Kidney glomerular epithelial cell (primary cell): ENCODE results near the gene CDH4.

ENCODE experiments used
- DNase-seq: peaks from one replicate; lab custom pipeline; 2025; lab: John Stamatoyannopoulos, UW

Gene CDH4

DNA sequence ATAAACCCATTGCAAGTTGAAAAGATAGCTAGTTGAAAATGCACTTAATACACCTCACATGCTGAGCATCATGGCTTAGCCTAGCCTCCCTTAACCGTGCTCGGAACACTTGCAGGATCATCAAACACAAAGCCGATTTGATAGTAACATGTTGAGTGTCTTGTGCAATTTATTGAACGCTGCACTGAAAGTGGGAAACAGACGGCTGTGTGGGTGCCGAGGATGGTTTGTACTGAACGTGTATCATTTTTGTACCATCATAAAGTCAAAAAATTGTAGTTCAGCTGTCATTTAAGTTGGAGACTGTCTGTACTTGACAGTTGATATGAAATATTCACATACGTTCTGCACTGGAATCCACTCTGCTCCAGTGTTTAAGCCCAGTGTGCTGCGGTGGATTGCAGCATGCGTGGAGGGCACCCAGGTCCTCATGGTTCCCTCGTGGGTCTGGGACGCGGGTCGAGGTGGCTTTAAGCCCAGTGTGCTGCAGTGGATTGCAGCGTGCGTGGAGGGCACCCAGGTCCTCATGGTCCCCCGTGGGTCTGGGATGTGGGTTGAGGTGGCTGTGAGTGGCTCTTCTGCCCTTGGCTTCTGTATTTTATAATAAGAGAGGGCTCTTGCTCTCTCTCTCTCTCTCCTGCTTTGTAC lies 77.0 kb downstream of the CDH4 start:
- DNase-seq = no peak

DNA sequence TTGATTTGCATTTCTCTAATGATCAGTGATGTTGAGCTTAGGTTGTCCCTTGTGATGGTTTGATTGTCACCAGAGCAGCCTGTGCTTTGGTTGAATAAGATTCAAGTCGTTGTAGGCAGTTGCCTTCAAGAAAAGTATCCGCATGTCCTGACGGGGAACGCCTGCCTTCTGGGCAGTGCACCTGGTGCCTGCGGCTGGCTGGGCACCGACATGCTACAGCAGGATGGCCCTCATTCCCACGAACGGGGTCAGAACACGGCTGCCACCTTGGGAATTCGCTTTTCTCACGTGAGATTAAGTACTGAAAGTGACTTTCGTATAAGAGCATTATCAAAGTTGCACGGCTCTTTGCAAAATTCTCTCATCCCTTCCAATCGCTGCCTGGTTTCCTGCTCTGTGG lies 78.4 kb downstream of the CDH4 start:
- no peak for DNase-seq

DNA sequence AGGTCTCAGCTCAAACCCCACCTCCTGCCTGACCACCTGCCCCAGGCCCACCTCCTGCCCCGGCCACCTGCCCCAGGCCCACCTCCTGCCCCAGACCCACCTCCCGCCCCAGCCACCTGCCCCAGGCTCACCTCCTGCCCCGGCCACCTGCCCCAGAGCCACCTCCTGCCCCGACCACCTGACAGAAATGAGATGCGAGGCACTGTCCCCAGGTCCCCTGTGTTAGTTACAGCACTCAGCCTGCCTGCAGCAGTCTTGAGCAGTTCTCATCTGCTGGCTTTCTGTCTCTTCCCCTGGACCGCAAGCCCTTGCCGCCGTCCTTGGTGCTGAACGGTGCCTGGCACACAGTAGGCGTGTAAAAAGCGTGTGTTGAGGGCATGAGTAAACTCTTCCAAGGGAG lies 79.5 kb downstream of the CDH4 start:
- DNase-seq = no peak

DNA sequence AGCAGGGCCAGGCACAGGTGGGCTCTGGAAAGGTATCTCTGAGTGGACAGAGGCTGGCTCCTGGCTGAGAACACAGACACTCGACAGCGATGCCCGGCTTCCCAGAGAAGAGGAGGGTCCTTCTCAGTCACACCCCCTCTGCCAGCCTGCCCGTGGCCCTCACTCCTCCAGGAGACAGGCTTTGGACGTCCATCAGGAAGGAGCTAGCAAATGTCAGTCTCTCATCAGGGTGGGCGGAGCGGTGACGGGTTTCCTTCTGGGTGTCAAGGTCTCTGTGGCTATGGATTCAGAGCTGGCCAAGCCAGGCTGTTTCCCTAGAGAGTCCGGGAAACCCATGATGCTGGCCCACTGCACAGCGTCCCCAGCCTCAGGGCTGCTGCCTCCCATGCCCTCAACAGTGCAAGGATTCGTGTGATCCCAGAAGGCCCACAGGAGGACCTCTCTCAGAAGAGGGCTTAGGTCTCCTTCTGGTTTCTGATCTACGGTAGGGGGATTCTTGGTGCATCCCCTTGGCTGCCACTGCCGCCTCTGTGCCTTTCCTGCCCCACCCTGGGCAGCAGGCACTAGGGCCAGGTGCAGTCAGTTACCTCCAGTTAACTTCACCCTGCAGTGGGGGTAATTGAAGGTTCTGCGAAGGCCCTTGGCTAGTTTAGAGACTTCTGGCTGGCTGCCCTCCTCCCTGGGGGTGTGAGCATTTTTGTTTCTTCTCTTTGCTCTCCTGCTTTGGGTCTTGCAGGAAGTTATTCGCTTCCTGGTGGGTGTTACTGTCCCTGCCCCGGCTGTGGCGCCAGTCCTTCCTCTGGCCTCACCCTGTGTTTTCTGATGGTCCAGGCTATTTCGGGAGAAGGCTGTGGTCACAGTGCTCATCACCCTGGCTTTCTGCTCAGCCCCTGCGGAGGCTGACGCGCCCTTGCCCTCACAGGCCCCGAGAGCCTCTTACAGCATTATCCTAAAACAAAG lies 80.2 kb downstream of the CDH4 start:
- no peak for DNase-seq

DNA sequence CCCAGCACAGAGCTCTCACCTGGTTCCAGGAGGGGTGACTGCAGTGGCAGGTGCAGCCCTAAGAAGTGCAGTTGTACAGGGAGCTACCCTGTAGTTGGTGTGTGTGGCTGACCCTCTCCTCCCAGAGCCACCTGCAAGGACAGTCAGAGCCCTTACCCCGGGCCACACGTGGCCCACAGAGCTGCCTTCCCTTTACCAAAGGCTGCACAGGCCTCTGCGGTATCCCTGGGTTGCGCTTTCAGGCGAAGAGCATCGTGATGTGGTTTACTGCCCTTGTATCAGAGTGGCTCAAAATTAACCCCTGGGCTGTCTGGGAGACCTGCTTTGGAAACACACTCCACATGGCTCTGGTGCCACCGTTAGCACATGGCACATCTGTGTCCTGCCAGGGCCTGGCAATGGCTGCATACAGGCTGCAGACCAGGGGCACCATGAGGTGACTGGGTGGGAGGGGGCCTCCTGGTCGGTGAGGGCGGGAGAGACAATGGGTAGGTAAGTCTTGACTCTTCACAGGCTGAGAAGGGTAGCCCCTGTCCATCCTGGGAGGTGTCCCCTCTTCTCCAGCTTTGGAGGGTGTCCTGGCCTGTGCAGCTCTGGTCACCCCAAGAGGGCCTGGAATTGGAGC lies 81.5 kb downstream of the CDH4 start:
- no peak for DNase-seq

DNA sequence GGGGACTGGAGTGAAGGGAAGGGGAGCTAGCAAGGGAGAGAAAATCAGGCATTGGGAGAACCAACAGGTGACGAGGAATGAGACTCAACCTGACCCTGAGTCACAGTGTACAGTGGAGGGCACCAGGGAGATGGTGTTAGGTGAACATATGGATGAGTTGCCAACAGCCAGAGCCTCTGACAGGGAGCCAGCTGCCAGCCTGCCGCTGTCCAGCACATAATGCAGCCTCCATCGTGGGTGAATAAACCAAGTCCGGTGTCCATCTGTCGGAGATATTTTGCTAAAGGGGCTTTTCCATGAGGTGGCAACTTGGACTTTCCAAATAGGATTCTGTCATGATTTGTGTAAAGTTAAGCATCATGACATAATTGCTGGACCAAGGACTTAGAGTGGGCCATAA lies 88.1 kb downstream of the CDH4 start:
- DNase-seq = no peak

DNA sequence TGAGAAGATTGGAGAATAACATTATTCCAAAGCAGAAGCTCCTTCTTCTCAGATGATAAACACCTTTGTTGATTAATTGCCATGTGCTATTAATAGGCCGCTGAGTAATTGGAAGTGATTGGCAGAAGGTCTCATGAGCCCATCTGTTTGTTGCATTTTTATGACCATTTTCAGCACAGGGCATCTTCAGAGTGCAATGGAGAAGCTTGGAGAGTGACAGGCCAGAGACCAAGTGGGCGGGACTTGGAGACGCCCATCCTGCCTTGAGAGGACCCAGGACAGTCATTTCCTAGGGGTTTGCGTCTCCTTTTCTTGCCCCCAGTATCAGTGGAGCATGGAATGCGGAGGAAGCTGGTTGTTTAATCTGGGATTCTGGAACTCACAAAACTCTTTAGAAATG lies 89.5 kb downstream of the CDH4 start:
- no peak for DNase-seq

DNA sequence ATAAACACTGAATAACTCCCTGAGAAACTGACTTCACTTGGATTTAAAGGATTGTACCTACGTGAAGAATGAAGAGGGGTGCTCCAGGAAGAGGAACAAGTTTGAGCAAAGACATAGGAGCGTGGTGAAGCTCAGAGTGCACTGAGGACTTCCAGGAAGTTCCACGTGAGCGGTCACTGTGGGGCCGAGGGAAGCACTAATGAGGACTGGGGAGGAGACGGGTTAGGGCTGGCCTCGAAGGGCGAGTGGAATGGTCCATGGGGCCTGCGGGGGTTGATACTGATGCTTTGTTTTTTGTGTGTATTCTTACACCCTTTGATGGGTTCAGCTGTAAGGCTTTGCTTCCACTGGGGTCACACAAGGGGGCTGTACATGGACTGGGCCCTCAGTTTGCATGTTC lies 91.9 kb downstream of the CDH4 start:
- no peak for DNase-seq

DNA sequence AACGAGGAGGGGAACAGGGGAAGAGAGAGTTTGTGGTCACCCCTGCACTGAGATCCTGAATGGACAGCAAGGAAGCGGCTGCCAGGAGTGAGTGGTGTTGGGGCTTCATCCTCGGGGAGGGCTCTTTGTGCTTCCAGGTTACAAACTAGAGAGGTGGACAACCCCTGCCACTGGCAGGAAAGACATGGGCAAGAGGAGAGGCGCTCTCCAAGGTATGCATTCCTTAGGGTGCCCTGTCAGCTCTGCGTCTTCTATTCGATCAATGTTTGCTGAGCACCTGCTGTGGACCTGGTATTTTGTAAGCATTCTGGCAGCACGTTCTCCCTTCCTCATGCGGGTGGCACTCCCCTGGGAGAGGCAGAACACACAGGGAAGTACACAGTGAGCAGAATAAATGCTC lies 93.6 kb downstream of the CDH4 start:
- DNase-seq = no peak

DNA sequence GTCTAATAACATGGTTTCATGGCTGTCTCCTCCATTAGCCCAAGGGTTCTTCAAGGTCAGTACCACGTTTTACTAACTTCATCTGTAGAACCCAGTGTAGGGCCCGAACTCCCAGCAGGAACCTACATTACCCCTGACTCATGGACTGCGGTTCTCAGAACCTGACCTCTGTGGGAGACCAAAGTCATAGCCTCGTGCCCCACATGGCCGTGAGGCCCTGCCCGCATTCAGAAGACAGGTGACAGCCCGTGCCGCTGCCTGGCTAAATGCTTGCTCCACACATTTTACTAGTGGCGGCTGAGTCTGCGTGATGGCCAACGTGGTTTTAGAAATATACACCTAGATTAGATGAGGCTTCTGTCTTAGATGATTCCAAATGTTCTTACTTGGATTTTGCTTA lies 94.9 kb downstream of the CDH4 start:
- no peak for DNase-seq

DNA sequence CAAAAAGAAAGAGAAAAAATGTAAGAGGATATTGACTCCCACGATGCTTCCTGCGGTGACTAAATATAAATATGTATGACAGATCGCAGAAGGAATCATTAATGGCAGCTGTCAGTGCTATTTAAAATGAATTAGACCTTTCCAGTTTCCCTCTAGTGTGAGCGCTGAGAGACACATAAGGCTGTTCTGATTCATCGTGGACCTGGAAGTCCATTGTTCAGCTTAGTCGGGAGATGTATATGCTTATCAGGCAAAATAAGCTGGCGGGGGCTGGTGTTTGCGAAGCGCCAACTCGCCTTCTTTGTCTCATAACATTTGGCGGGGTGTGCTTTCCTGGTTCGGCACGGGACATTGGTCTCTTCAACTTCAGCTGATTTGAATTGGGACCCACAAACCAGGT lies 95.4 kb downstream of the CDH4 start:
- DNase-seq = no peak

DNA sequence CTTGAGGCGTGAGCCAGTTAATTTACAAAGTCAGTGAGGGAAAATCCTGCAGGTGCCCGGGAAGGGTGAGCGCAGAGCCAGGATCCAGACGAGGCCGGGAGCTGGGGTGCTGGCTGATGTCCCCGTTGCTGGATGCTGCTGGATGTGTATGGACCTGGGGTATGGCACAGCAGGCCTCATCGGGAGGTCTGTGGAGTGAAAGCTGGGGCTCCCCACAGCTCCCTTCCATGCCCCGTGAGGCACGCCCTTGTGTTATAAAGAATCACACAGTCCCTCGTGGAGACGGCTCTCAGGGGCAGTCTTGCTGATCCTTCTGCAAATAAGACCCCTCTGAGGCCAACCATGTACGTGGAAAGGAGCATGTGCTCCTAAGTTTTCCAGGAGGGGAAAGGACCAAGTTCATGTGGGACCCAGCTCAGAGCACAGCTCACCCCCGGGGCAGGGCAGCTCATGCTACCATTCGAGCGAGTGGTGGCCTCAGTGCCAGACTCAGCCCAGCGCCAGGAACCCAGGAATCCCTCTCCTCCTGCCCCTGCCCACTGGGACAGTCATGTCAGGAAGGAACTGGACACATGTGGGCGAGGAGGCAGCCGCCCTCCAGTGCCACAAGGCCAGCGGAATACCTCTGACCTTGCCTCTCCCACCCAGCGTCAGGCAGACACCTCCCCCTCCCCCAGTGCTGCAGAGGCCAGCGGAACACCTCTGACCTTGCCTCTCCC lies 97.5 kb downstream of the CDH4 start:
- DNase-seq = no peak

DNA sequence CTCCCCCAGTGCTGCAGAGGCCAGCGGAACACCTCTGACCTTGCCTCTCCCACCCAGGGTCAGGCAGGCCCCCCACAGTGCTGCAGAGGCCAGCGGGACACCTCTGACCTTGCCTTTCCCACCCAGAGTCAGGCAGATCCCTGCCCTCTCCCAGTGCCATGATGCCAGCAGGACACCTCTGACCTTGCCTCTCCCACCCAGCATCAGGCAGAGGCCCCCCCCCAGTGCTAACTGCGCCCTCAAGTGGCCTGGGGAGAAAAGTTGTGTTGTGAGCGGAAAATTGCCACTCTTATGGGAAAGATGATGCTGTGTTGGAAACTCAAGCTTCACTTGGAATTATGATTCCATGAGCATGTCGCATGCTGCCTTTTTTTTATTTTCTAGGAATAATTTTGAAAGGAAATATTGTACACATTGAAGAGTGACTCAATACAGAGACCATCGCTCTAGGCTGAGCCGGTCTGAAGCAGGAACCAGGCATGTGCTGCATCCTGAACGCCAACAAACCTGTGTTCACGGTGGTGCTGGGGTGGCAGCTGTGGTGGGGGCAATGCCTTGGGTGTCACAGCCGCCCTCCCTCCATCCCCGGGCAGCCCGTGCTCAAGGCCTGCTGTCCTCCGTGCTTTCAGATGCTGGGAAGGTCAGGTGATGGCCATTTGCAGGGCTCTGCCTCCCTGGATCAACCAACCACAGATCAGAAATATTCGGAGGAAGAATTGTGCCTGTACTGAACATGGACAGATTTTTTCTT lies 98.6 kb downstream of the CDH4 start:
- DNase-seq = no peak

DNA sequence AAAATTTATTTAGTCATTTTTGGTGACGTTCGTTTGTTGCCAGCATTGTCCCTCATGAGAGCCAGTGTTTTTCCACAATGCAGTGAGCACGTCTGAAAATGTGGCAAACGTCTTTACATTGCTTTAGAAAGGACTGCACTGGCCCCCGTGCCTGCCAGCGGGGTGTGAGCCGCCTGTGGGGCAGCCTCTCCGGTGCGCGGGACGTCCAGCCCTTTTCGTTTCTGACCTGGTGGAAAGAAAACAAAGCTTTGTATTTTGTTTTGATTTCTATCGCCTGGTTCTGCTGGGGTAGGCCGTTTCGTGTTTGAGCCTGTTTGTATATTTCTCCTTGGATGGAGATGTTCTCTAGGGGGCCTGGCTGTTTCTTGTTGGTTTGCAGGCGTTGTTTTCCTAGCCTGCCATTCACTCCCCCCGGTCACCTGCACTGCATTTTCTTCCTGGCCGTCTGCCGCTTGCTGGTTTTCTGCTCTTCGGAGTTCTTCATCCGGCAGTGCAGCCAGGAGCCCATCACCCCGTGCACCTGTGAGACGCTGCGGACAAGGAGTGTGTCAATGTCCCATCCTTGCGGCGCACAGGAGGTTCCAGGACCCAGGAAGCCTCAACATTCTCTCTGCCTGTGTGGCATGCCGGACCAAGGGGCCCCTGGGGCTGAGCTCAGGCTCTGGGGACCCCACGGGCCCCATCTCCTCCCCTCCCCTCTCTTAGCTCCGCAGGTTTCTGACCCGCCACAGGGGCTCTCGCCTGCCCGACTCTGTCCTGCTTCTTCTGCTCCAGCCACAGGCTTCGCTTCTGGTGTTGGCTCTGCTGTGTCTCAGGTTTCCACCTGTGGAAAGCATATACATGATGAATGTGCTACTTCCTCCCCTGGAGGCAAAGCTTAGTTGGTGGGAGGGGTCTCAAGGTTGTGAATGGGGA lies 100.5 kb downstream of the CDH4 start:
- DNase-seq = no peak

DNA sequence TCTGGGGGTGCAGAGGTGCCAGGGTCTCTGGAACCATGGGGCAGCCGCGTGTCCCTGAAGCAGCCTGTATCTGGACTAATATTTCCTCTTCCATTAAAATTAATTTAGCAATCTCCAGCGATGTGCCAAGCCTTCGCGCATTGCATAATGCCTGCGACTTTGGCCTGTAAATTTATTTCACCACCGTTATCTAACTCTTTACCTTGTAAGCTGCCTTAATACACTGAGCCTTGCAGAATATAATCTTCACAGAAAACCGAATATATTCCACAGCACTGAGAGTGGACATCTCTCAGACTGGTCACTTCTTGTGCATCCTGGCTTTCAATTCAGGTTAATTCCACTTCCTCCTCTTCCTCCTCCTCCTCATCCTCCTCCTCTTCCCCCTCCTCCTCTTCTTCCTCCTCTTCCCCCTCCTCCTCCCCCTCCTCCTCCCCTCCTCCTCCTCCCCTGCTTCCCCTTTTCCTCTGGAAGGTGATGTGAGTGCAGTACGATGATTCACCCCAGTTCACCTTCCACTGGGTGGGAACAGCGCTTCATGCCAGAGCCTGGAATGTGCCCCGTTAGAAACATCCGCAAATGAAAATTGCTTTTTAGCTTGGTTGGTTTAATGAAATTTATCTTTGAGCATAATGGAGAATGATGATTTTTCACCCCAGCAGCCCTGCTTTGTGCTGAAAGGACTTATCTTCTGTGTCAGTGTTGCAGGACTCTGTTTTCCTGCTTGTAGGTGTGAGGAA lies 101.4 kb downstream of the CDH4 start:
- DNase-seq = no peak

DNA sequence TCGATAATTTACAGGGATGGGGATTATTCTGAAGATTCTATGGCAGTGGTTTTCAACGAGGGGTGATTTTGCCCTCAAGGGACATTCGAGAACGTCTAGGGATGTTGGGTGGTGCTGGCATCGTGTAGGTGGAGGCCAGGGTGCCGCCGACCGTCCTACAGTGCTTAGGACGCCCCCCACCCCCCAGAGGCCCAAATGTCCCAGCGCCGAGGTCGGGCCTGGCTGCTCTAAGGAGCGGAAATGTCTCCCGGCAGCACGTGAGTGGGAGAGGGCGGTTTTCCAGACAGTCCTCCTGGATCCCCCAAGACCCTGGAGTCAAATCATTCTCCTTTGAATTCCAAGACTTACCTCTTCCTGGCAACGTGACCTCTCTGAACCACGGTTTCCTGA lies 101.9 kb downstream of the CDH4 start:
- no peak for DNase-seq

DNA sequence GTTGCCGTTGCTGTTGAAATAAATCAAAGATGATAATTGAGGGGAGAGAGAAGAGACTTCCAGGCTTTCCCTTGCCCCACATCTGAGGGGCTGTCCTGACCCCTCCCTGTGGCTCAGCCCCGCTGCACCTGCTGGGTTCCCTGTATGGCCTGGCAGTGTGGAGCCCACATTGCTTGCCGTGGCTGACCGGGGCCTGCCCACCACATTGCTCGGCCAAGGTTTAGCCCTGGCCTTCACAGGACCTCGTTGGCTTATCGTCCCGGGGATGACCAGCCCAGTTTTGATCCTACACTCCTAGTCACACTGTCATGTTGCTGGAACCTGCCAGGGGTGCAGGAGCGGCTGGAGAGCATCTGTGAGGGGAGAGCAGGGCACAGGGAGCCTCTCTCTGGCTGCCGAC lies 102.4 kb downstream of the CDH4 start:
- no peak for DNase-seq

DNA sequence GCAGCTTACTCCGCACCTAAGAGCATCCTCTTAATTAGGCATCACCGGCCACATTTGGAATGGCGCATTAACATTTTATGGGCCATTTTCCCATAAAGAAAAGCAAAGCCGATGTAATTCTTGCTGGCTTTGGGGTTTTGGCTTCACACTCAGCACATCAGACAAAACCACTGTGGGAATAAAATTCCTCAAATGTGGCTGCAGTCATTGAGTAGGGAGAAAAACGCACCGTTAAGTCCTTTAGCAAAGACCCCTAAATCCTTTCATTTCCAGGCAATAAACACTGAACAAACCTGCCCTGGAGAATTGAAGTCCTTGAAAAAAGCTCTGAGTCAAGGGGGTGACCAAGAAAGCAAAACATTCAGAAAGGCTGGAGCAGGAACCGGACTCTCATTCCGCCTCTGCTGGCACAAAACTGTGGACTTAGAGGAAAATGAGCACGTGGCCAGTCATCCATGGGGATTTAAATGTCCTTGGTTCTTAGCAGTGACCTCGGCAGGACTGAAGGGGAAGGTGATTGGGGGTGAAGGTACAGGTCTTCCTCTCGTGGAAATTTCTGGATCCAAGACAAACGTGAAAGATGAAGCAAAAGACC lies 102.9 kb downstream of the CDH4 start:
- DNase-seq = no peak

DNA sequence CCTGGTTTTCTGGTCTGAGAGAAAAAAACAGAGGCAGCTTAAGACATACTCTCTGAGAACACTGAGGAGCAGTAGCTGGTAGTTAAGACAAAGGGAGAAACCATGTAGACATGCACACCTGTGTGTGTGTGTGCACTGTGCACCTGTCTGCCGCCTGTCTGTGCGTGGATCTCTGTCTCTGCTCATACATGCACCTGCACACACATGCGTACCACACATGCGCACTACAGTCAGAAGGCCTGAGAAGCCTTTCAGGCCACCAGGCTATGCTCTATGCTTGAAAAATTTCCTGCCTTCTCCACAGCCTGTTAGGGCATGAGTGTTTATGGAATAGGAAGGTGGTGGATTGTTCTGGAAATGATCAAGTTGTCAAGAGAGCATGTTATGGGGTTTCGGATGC lies 103.5 kb downstream of the CDH4 start:
- no peak for DNase-seq

DNA sequence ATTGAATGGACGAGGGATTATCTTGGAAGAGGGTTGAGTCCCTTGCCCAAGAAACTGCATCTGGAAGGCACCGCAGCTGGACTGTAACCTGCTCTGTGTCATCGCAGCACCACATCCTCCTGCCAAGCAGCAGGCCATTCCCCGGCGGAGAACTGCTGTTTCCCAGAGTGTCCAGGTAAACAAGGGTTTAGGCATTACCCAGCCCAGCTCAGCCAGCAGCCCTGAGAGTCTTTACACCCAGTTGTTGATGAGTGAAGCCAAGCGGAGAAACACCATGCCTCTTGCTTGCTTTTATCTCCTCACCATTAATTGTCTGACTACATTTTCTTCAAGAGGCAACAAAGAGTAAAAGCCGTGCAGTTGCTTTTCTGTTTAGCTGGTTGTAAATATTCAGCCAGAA lies 104.1 kb downstream of the CDH4 start:
- no peak for DNase-seq
